Trophoblast cell (in vitro differentiated cells and primary cell): ENCODE data around the gene SLC48A1.

Source experiments
- DNase-seq, 2 donors: peaks; one replicate each; pipeline ENCODE4 v3.0.0-alpha.2; 2016
- H2AFZ ChIP-seq: 2 replicates; pipeline ENCODE4 v1.6.1; 2013; ENCODE audit warnings: low read length, moderate library complexity, mild to moderate bottlenecking; ENCODE audit not compliant: insufficient read depth, poor library complexity
- H2AK5ac ChIP-seq: 2 replicates; pipeline ENCODE4 v1.6.1; 2013; ENCODE audit warnings: mild to moderate bottlenecking, low read length
- H2BK120ac ChIP-seq: 2 replicates; pipeline ENCODE4 v1.6.1; 2013; ENCODE audit warnings: low read length, mild to moderate bottlenecking, moderate library complexity; ENCODE audit not compliant: insufficient read depth, poor library complexity
- H2BK12ac ChIP-seq: 2 replicates; pipeline ENCODE4 v1.6.1; 2013; ENCODE audit warnings: mild to moderate bottlenecking, low read length, moderate library complexity
- H2BK5ac ChIP-seq: 2 replicates; pipeline ENCODE4 v1.6.1; 2013; ENCODE audit warnings: low read length, low read depth, moderate library complexity, mild to moderate bottlenecking; ENCODE audit not compliant: poor library complexity
- H3K14ac ChIP-seq: 2 replicates; pipeline ENCODE4 v1.6.1; 2013; ENCODE audit warnings: mild to moderate bottlenecking, low read length
- H3K18ac ChIP-seq: 2 replicates; pipeline ENCODE4 v1.6.1; 2013; ENCODE audit warnings: mild to moderate bottlenecking, low read length
- H3K23ac ChIP-seq: 2 replicates; pipeline ENCODE4 v1.6.1; 2013; ENCODE audit warnings: low read length
- H3K27ac ChIP-seq: 2 replicates; pipeline ENCODE4 v1.5.1; 2013; ENCODE audit warnings: low read depth, mild to moderate bottlenecking, inconsistent platforms, low read length, moderate library complexity
- H3K27me3 ChIP-seq: 2 replicates; pipeline ENCODE4 v1.6.1; 2013; ENCODE audit warnings: inconsistent platforms, mild to moderate bottlenecking, low read length, moderate library complexity; ENCODE audit not compliant: insufficient read depth
- H3K36me3 ChIP-seq, 2 experiments: 1 replicate in 1 of 2; 2 replicates in 1 of 2; pipeline ENCODE4 v1.6.1; 2013; ENCODE audit warnings: low read length in 2 of 2, mild to moderate bottlenecking in 2 of 2, moderate library complexity in 1 of 2; ENCODE audit not compliant: insufficient read depth in 2 of 2, control insufficient read depth in 1 of 2
- H3K4ac ChIP-seq: 2 replicates; pipeline ENCODE4 v1.6.1; 2013; ENCODE audit warnings: low read depth, mild to moderate bottlenecking, low read length, moderate library complexity
- H3K4me1 ChIP-seq, 2 experiments: 1 replicate in 1 of 2; 2 replicates in 1 of 2; pipeline ENCODE4 v1.6.1; 2013; ENCODE audit warnings: low read length in 2 of 2, mild to moderate bottlenecking in 2 of 2, moderate library complexity in 1 of 2; ENCODE audit not compliant: insufficient read depth in 2 of 2, control insufficient read depth in 1 of 2
- H3K4me2 ChIP-seq: 2 replicates; pipeline ENCODE4 v1.6.1; 2013; ENCODE audit warnings: inconsistent platforms, mild to moderate bottlenecking, low read length, moderate library complexity
- H3K4me3 ChIP-seq: 2 replicates; pipeline ENCODE4 v1.5.1; 2013; ENCODE audit warnings: mild to moderate bottlenecking, low read depth, low read length, inconsistent platforms
- H3K79me1 ChIP-seq: one replicate; pipeline ENCODE4 v1.6.1; 2013; ENCODE audit warnings: low read length
- H3K79me2 ChIP-seq: 2 replicates; pipeline ENCODE4 v1.6.1; 2013; ENCODE audit warnings: low read length, mild to moderate bottlenecking; ENCODE audit not compliant: control insufficient read depth, insufficient read depth, poor library complexity
- H3K9ac ChIP-seq: 2 replicates; pipeline ENCODE4 v1.6.1; 2013; ENCODE audit warnings: mild to moderate bottlenecking, low read length
- H3K9me3 ChIP-seq: 2 replicates; pipeline ENCODE4 v1.6.1; 2013; ENCODE audit warnings: low read depth, mild to moderate bottlenecking, control low read depth, inconsistent platforms, low read length; ENCODE audit not compliant: insufficient read depth
- H4K12ac ChIP-seq: 2 replicates; pipeline ENCODE4 v1.6.1; 2013; ENCODE audit warnings: low read depth, mild to moderate bottlenecking, low read length, moderate library complexity
- H4K8ac ChIP-seq: 2 replicates; pipeline ENCODE4 v1.6.1; 2013; ENCODE audit warnings: low read depth, mild to moderate bottlenecking, low read length, moderate library complexity
- H4K91ac ChIP-seq: one replicate; pipeline ENCODE4 v1.6.1; 2013; ENCODE audit warnings: low read depth, mild to moderate bottlenecking, low read length, moderate library complexity
- WGBS: extraction: QIAGEN DNeasy Blood & Tissue Kit; methylation state at CpG from one replicate; pipeline ENCODE4 v1.1.7; 2013; ENCODE audit warnings: missing lambda C conversion rate; ENCODE audit not compliant: insufficient read length, insufficient coverage; ENCODE audit errors: extremely low coverage; 5-methylcytosine and 5-hydroxymethylcytosine counted together

SLC48A1 gene

GRCh38 chr12:47823422-47824086 is 50.5 kb downstream of the SLC48A1 start:
- no peak overlapping the region for H2BK5ac ChIP-seq
- H3K4me2 ChIP-seq, result no peak overlapping the region
- no peak overlapping the region for H4K8ac ChIP-seq
- peaks cover 28 to 33% of the 10 kb centered on the region in 2 experiments for H3K4me1 ChIP-seq
- H3K18ac ChIP-seq, result no peak overlapping the region
- H3K27me3 ChIP-seq, result no peaks in the 10 kb centered on the region
- no peak overlapping the region for H2BK12ac ChIP-seq
- H3K36me3 ChIP-seq, result no peaks in the 10 kb centered on the region
- H2AK5ac ChIP-seq, result no peak overlapping the region
- DNase-seq, result no peak
- H3K79me2 ChIP-seq, result peaks cover 20% of the 10 kb centered on the region
- 100% methylated on average over 1 of the region's 5 CpGs for WGBS
- H3K27ac ChIP-seq, result no peak overlapping the region
- no peak overlapping the region for H2BK120ac ChIP-seq
- peak overlapping the region; percentile 26 for H4K91ac ChIP-seq
- H3K4ac ChIP-seq, result no peak overlapping the region
- no peak overlapping the region for H3K23ac ChIP-seq
- H3K4me3 ChIP-seq, result no peak overlapping the region
- no peak overlapping the region for H3K14ac ChIP-seq
- H3K79me1 ChIP-seq, result peaks cover 38% of the 10 kb centered on the region
- H3K9me3 ChIP-seq, result no peaks in the 10 kb centered on the region
- H4K12ac ChIP-seq, result no peak overlapping the region
- H3K9ac ChIP-seq, result no peak overlapping the region
- no peak overlapping the region for H2AFZ ChIP-seq

DNA sequence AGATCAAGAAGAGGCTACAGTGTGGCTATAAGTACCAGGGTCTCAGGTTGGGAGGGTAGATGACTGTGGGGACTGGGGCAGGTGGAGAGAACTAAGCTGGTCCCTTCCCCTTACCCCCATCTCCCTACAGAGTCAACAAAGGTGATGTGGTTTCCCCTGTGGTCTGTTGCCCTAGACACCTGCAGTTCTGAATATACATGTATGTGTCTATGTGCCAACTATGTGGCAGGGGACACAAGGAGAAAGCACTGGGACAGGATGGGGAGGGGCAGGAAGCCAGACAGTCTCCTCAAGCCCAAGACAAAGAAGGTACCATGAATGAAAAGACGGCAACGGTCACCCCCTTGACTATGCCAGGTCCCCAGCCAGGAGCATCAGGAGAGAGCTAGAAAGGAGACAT is 51.2 kb downstream of the SLC48A1 start:
- peaks cover 13% of the 10 kb centered on the region for H3K79me2 ChIP-seq
- H2BK120ac ChIP-seq, result no peak overlapping the region
- H3K9me3 ChIP-seq, result no peaks in the 10 kb centered on the region
- H3K4me2 ChIP-seq, result no peak overlapping the region
- no peak overlapping the region for H3K23ac ChIP-seq
- no peak overlapping the region for H4K8ac ChIP-seq
- no CpG with 5 or more reads among the region's 2 CpGs for WGBS
- no peak overlapping the region for H3K4ac ChIP-seq
- H2AFZ ChIP-seq, result no peak overlapping the region
- H4K91ac ChIP-seq, result peak overlapping the region; percentile 52
- DNase-seq, result no peak
- peak overlapping the region; percentile 24 for H2BK12ac ChIP-seq
- no peak overlapping the region for H3K14ac ChIP-seq
- H3K27ac ChIP-seq, result no peak overlapping the region
- no peak overlapping the region for H3K9ac ChIP-seq
- H3K4me3 ChIP-seq, result no peak overlapping the region
- H3K27me3 ChIP-seq, result no peaks in the 10 kb centered on the region
- no peak overlapping the region for H2BK5ac ChIP-seq
- H3K4me1 ChIP-seq, result peaks cover 32 to 37% of the 10 kb centered on the region in 2 experiments
- H3K18ac ChIP-seq, result no peak overlapping the region
- H4K12ac ChIP-seq, result no peak overlapping the region
- no peaks in the 10 kb centered on the region for H3K36me3 ChIP-seq
- H3K79me1 ChIP-seq, result peaks cover 36% of the 10 kb centered on the region
- H2AK5ac ChIP-seq, result peak overlapping the region; percentile 45

GRCh38 chr12:47824635-47825034 is 51.6 kb downstream of the SLC48A1 start:
- no CpG with 5 or more reads among the region's 3 CpGs for WGBS
- no peak for DNase-seq
- Histone ChIP-seq H3K9me3 (no peaks in the 10 kb centered on the region), H4K8ac (no peak overlapping the region), H3K27ac (no peak overlapping the region), H2AK5ac (no peak overlapping the region), H2BK120ac (no peak overlapping the region), H4K91ac (peak overlapping the region; percentile 52), H3K27me3 (no peaks in the 10 kb centered on the region), H3K4me3 (no peak overlapping the region), H3K4me2 (no peak overlapping the region), H4K12ac (no peak overlapping the region), H3K4me1 (peaks cover 37 to 41% of the 10 kb centered on the region in 2 experiments), H2BK12ac (peak overlapping the region; percentile 24), H2AFZ (no peak overlapping the region), H2BK5ac (no peak overlapping the region), H3K14ac (no peak overlapping the region), H3K18ac (no peak overlapping the region), H3K23ac (no peak overlapping the region), H3K79me1 (peaks cover 36% of the 10 kb centered on the region), H3K4ac (no peak overlapping the region), H3K36me3 (no peaks in the 10 kb centered on the region), H3K9ac (no peak overlapping the region), H3K79me2 (peaks cover 11% of the 10 kb centered on the region)

DNA sequence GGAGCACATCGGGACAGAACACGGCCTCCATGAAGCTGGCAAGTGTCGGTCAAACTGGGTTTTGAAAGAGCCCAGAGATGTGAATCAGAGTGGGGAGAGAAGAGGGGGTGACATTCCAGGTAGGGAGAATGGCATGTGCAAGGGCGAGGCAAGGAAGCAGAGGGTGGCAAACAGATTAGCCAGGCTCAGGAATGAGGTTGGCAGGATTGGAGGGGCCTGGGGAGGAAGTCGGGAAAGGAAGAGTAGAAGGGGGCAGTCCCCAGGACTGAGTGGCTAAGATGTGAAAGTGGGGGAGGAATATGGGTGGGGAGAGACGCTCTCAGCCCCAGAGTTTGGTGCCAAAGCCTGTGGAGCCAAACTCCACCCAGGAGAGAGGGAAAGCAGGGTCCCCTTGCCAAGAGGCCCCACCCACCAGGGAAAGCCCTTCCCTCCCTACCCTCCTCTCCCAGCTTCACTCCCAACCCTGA is 52.2 kb downstream of the SLC48A1 start:
- no peak overlapping the region for H3K9ac ChIP-seq
- WGBS, result no CpG with 5 or more reads among the region's 6 CpGs

More for the DNA sequence above, 52.2 kb downstream of the SLC48A1 start:
- no peak for DNase-seq
- Histone ChIP-seq H3K23ac (no peak overlapping the region), H3K4me3 (no peak overlapping the region), H2BK5ac (no peak overlapping the region), H3K79me1 (peaks cover 33% of the 10 kb centered on the region), H3K14ac (no peak overlapping the region), H2AK5ac (peak overlapping the region; percentile 66), H2BK12ac (peak overlapping the region; percentile 4), H2AFZ (no peak overlapping the region), H2BK120ac (no peak overlapping the region), H3K4me2 (no peak overlapping the region), H4K91ac (peak overlapping the region; percentile 12), H3K27me3 (no peaks in the 10 kb centered on the region), H3K36me3 (no peaks in the 10 kb centered on the region), H3K79me2 (peaks cover 8% of the 10 kb centered on the region), H3K18ac (no peak overlapping the region), H3K9me3 (no peaks in the 10 kb centered on the region), H3K27ac (no peak overlapping the region), H4K8ac (no peak overlapping the region), H4K12ac (no peak overlapping the region), H3K4me1 (peaks cover 38 to 40% of the 10 kb centered on the region in 2 experiments), H3K4ac (no peak overlapping the region)
